GM21528 (cell line): ENCODE measurements around the gene CBY1.

Source experiments
- ATAC-seq: cut with Tn5 transposase; IDR thresholded peaks from one replicate; pipeline ENCODE4 v1.9.1; 2021; ENCODE audit warnings: mild to moderate bottlenecking, moderate library complexity; ENCODE audit not compliant: unreplicated experiment, low FRiP score

Gene CBY1

GRCh38 chr22:38719196-38719595 is 62.8 kb downstream of the CBY1 start:
- ATAC-seq: no peak

GRCh38 chr22:38720350-38720749 is 63.9 kb downstream of the CBY1 start:
- no peak for ATAC-seq

- no peak for ATAC-seq
Observed at GRCh38 chr22:38721551-38721950, 65.1 kb downstream of the CBY1 start.
